Kidney capillary endothelial cell (primary cell): ENCODE data around the gene DGKI.

Source experiments
- DNase-seq: peaks from one replicate; pipeline ENCODE4 v3.0.0-alpha.2; 2018; ENCODE audit warnings: low spot score

DGKI gene

GRCh38 chr7:137592232-137592896 is 254.4 kb downstream of the DGKI start:
- DNase-seq, result peak; percentile 76

- DNase-seq, result peak; percentile 77
Measured at GRCh38 chr7:137591421-137591837, 255.3 kb downstream of the DGKI start.

- no peak for DNase-seq
Measured at GRCh38 chr7:137590756-137591305, 255.9 kb downstream of the DGKI start.

- no peak for DNase-seq
Measured at GRCh38 chr7:137590071-137590755, 256.6 kb downstream of the DGKI start.

GRCh38 chr7:137587326-137587725 is 259.4 kb downstream of the DGKI start:
- DNase-seq, result no peak

- no peak for DNase-seq
Measured at GRCh38 chr7:137585591-137585990, 261.2 kb downstream of the DGKI start.

GRCh38 chr7:137583172-137583571 is 263.6 kb downstream of the DGKI start:
- DNase-seq, result no peak

GRCh38 chr7:137579913-137580640 is 266.7 kb downstream of the DGKI start:
- DNase-seq, result peak; percentile 97

- DNase-seq, result no peak
Measured at GRCh38 chr7:137578541-137578940, 268.2 kb downstream of the DGKI start.

GRCh38 chr7:137577184-137577583 is 269.6 kb downstream of the DGKI start:
- DNase-seq, result no peak

- no peak for DNase-seq
Measured at GRCh38 chr7:137576481-137576880, 270.3 kb downstream of the DGKI start.

GRCh38 chr7:137574812-137575211 is 272.0 kb downstream of the DGKI start:
- DNase-seq, result no peak

- no peak for DNase-seq
Measured at GRCh38 chr7:137572056-137572784, 274.6 kb downstream of the DGKI start.

GRCh38 chr7:137564677-137565076 is 282.1 kb downstream of the DGKI start:
- DNase-seq, result no peak

- no peak for DNase-seq
Measured at GRCh38 chr7:137563981-137564380, 282.8 kb downstream of the DGKI start.

- no peak for DNase-seq
Measured at GRCh38 chr7:137547485-137547884, 299.3 kb downstream of the DGKI start.

- no peak for DNase-seq
Measured at GRCh38 chr7:137546671-137547070, 300.1 kb downstream of the DGKI start.

GRCh38 chr7:137546009-137546408 is 300.8 kb downstream of the DGKI start:
- DNase-seq, result no peak

- DNase-seq, result no peak
Measured at GRCh38 chr7:137545059-137545716, 301.6 kb downstream of the DGKI start.

GRCh38 chr7:137544453-137545058 is 302.2 kb downstream of the DGKI start:
- DNase-seq, result no peak

GRCh38 chr7:137539111-137539715 is 307.6 kb downstream of the DGKI start:
- no peak for DNase-seq
